NCI-H774 (cell line): ENCODE data around the gene ZNF32.
"Not testable (repeated sequence)": the region's sequence is repeated elsewhere in the genome, so short reads cannot be mapped to it uniquely, and the experiment has no call there.

Experiments
- DNase-seq: peaks from one replicate; lab custom pipeline; 2025; lab: John Stamatoyannopoulos, UW

The ZNF32 gene

GRCh38 chr10:43627942-43628341, 20.7 kb downstream of the ZNF32 start:
- DNase-seq = no peak

- peak; percentile 76 for DNase-seq
Observed at GRCh38 chr10:43623351-43623750, 25.3 kb downstream of the ZNF32 start.

GRCh38 chr10:43622038-43622437, 26.6 kb downstream of the ZNF32 start:
- no peak for DNase-seq

- no peak for DNase-seq
Observed at GRCh38 chr10:43619368-43619767, 29.3 kb downstream of the ZNF32 start.

- no peak for DNase-seq
Observed at GRCh38 chr10:43616697-43617370, 31.8 kb downstream of the ZNF32 start.

- no peak for DNase-seq
Observed at GRCh38 chr10:43610636-43611035, 38.0 kb downstream of the ZNF32 start.

- DNase-seq = no peak
Observed at GRCh38 chr10:43607199-43607573, 41.5 kb downstream of the ZNF32 start.

GRCh38 chr10:43606323-43607198, 42.1 kb downstream of the ZNF32 start, which contains the start of gene ZNF485:
TSS of gene ZNF485 (plus strand) at chr10:43606438. CDS start at chr10:43607051, 613 bp downstream.
- DNase-seq = peak; percentile 60

- no peak for DNase-seq
Observed at GRCh38 chr10:43605850-43606322, 42.8 kb downstream of the ZNF32 start.

- not testable (repeated sequence) for DNase-seq
Observed at GRCh38 chr10:43601576-43601975, 47.1 kb downstream of the ZNF32 start.

GRCh38 chr10:43599333-43599732, 49.3 kb downstream of the ZNF32 start:
- no peak for DNase-seq

GRCh38 chr10:43598446-43598845, 50.2 kb downstream of the ZNF32 start:
- no peak for DNase-seq

- DNase-seq = no peak
Observed at GRCh38 chr10:43596546-43596945, 52.1 kb downstream of the ZNF32 start.

GRCh38 chr10:43595739-43596298, 52.9 kb downstream of the ZNF32 start:
- no peak for DNase-seq

- DNase-seq = no peak
Observed at GRCh38 chr10:43594944-43595589, 53.6 kb downstream of the ZNF32 start.
